Aorta (tissue), 5 donors: ENCODE data around the gene PLD5. TPM values are rescaled to one million over a fixed set of nuclear protein-coding genes. Genes with fewer than 3 reads are reported as not detected.

Experiments used
- ATAC-seq: fragments of 200-7000 bp; cut with Tn5 transposase; one replicate; pipeline ENCODE4 v1.9.1; 2022; ENCODE audit warnings: moderate library complexity; ENCODE audit not compliant: low FRiP score
- DNase-seq, 2 donors: peaks; one replicate each; pipeline ENCODE4 v3.0.0-alpha.2; 2020
- H3K27ac ChIP-seq, 2 donors: one replicate each; pipeline ENCODE4 v1.5.1; 2013; ENCODE audit warnings: low read length in 2 of 2, mild to moderate bottlenecking in 2 of 2, moderate library complexity in 2 of 2, control low read depth in 1 of 2, inconsistent platforms in 1 of 2, low read depth in 1 of 2
- H3K27me3 ChIP-seq, 2 donors: one replicate each; pipeline ENCODE4 v1.6.1; 2013; ENCODE audit warnings: control low read depth in 1 of 2, low read length in 1 of 2, mild to moderate bottlenecking in 1 of 2, moderate library complexity in 1 of 2; ENCODE audit not compliant: insufficient read depth in 2 of 2, control insufficient read depth in 1 of 2
- H3K36me3 ChIP-seq, 2 donors: one replicate each; pipeline ENCODE4 v1.6.1; 2013; ENCODE audit warnings: control low read depth in 1 of 2, low read length in 1 of 2, mild to moderate bottlenecking in 1 of 2; ENCODE audit not compliant: insufficient read depth in 2 of 2, control insufficient read depth in 1 of 2
- H3K4me1 ChIP-seq, 2 donors: one replicate each; pipeline ENCODE4 v1.6.1; 2013; ENCODE audit warnings: low read length in 2 of 2, control low read depth in 1 of 2, mild to moderate bottlenecking in 1 of 2, moderate library complexity in 1 of 2; ENCODE audit not compliant: insufficient read depth in 2 of 2, control insufficient read depth in 1 of 2
- H3K4me3 ChIP-seq, 2 donors: one replicate each; pipeline ENCODE4 v1.5.1; 2013; ENCODE audit warnings: low read length in 2 of 2, control low read depth in 1 of 2, mild to moderate bottlenecking in 1 of 2
- H3K9me3 ChIP-seq: one replicate; pipeline ENCODE4 v1.6.1; 2013; ENCODE audit warnings: mild to moderate bottlenecking, low read length; ENCODE audit not compliant: control insufficient read depth
- WGBS, 2 donors: extraction: QIAGEN DNeasy Blood & Tissue Kit; methylation state at CpG; one replicate each; pipeline ENCODE4 v1.1.7; 2013; 5-methylcytosine and 5-hydroxymethylcytosine counted together
- intact Hi-C, 2 donors: fragments of 100-400 bp; cut with DNase I; formaldehyde crosslinking; loops; one replicate each; pipeline versions ENCODE4 v1.14.2 to v1.15.0; 2022
- long read RNA-seq, 2 donors: library from polyadenylated mRNA; unstranded; transcript quantifications; one replicate each; pipeline ENCODE4 v2.0.0, GENCODE V29; 2020 to 2021
- polyA plus RNA-seq, 2 donors: library from polyadenylated mRNA; stranded (reverse); fragments of 200-250 nt; gene quantifications; one replicate each; pipeline ENCODE4 v1.2.3, GENCODE V29; 2013
- total RNA-seq, 2 donors: library from RNA; stranded (reverse); fragmentation: NEBNext Ultra II Directional; extraction: Animal tissue kit (Norgen Biotek cat#: 25700); gene quantifications; one replicate each; pipeline ENCODE4 v1.2.1, GENCODE V29; 2021
- donor health status: healthy with polysubstance abuse.
- donor health status: Bipolar disorder and iron deficiency.
- donor health status: DM: no; HTN: no; CAD: no.
- donor health status: DM: no; HTN: no; CAD: no.
- donor health status: DM: yes; HTN: yes; CAD: no.

PLD5 gene
- total RNA-seq (10 to 100 TPM in 1 of 2 donors, 1 to 10 TPM in 1; 9.2 to 18.1 TPM), polyA plus RNA-seq (10 to 100 TPM in 1 of 2 donors, 1 to 10 TPM in 1; 4.5 to 11.0 TPM)
- long read RNA-seq, donor 1, full-length matches to known transcripts, result 8 of 22 reads
- long read RNA-seq, donor 1, partial matches to known transcripts, result 1 of 22 reads
- long read RNA-seq, donor 1, other reads (novel, unspliced or antisense), result 13 of 22 reads
- long read RNA-seq, donor 2, partial matches to known transcripts, result 0 of 6 reads
- long read RNA-seq, donor 2, other reads (novel, unspliced or antisense), result 6 of 6 reads

GRCh38 chr1:242524571-242525359 lies at the start of gene PLD5:
PLD5 (minus strand) TSS chr1:242524697.
- intact Hi-C loops, result loop anchor here (5.0 to 10.0 kb wide), 2 partner anchors 50 to 57 kb away; no protein-coding TSS in a partner anchor
- WGBS, 2 donors, result 0 to 1% methylated on average over 48 to 77 of the region's 77 CpGs
- no peaks in the 10 kb centered on the region for H3K27me3 ChIP-seq
- peak within 1 kb of the TSS in 1 of 2 donors; percentile 9 for H3K27ac ChIP-seq
- peaks cover 0 to 1% of the 10 kb centered on the region in 2 donors for H3K4me1 ChIP-seq
- H3K4me3 ChIP-seq, result peak within 1 kb of the TSS; percentile 72 to 74
- DNase-seq (peak; percentile 43 to 79), ATAC-seq (peak; percentile 52)
- H3K36me3 ChIP-seq, result no peaks in the 10 kb centered on the region
- H3K9me3 ChIP-seq, result no peaks in the 10 kb centered on the region

GRCh38 chr1:242569867-242570266 lies 45.4 kb upstream of the PLD5 start:
- no peaks in the 10 kb centered on the region for H3K27me3 ChIP-seq
- H3K36me3 ChIP-seq, result peaks cover 0 to 4% of the 10 kb centered on the region in 2 donors
- no peak overlapping the region for H3K4me3 ChIP-seq
- 79 to 92% methylated on average over 1 of the region's 1 CpG for WGBS, 2 donors
- ATAC-seq (no peak), DNase-seq (no peak)
- intact Hi-C loops, result no loop called here
- H3K27ac ChIP-seq, result no peak overlapping the region
- H3K4me1 ChIP-seq, result no peaks in the 10 kb centered on the region
- peaks cover 1% of the 10 kb centered on the region for H3K9me3 ChIP-seq

- peaks cover 1% of the 10 kb centered on the region for H3K9me3 ChIP-seq
Measured at GRCh38 chr1:242568666-242569065, 44.2 kb upstream of the PLD5 start.

GRCh38 chr1:242567596-242567995 lies 43.1 kb upstream of the PLD5 start:
- DNase-seq (no peak), ATAC-seq (no peak)
- intact Hi-C loops, result no loop called here
- H3K4me1 ChIP-seq, result no peaks in the 10 kb centered on the region
- H3K9me3 ChIP-seq, result peaks cover 3% of the 10 kb centered on the region
- H3K27me3 ChIP-seq, result no peaks in the 10 kb centered on the region
- no peak overlapping the region for H3K4me3 ChIP-seq
- 18 to 29% methylated on average over 3 of the region's 3 CpGs for WGBS, 2 donors
- no peak overlapping the region for H3K27ac ChIP-seq
- H3K36me3 ChIP-seq, result peaks cover 0 to 4% of the 10 kb centered on the region in 2 donors

More at GRCh38 chr1:242568666-242569065, 44.2 kb upstream of the PLD5 start:
- ATAC-seq, result no peak
- H3K27me3 ChIP-seq, result no peaks in the 10 kb centered on the region
- H3K4me1 ChIP-seq, result no peaks in the 10 kb centered on the region
- intact Hi-C loops, result no loop called here
- WGBS, 2 donors, result 85 to 88% methylated on average over 9 of the region's 9 CpGs
- H3K4me3 ChIP-seq, result no peak overlapping the region
- DNase-seq, result no peak
- H3K36me3 ChIP-seq, result peaks cover 0 to 4% of the 10 kb centered on the region in 2 donors
- H3K27ac ChIP-seq, result no peak overlapping the region

- Histone ChIP-seq H3K27ac (no peak overlapping the region), H3K4me3 (no peak overlapping the region), H3K9me3 (no peaks in the 10 kb centered on the region), H3K27me3 (no peaks in the 10 kb centered on the region), H3K36me3 (no peaks in the 10 kb centered on the region), H3K4me1 (no peaks in the 10 kb centered on the region)
- ATAC-seq (no peak), DNase-seq (no peak)
- intact Hi-C loops, result no loop called here
- 58 to 67% methylated on average over 5 of the region's 5 CpGs for WGBS, 2 donors
Measured at GRCh38 chr1:242556759-242557158, 32.3 kb upstream of the PLD5 start.

- intact Hi-C loops, result no loop called here
- Histone ChIP-seq H3K4me1 (no peaks in the 10 kb centered on the region), H3K9me3 (no peaks in the 10 kb centered on the region), H3K36me3 (no peaks in the 10 kb centered on the region), H3K27ac (no peak overlapping the region), H3K27me3 (no peaks in the 10 kb centered on the region), H3K4me3 (no peak overlapping the region)
- no peak for DNase-seq
- ATAC-seq, result no peak
Measured at GRCh38 chr1:242556276-242556675, 31.8 kb upstream of the PLD5 start.

GRCh38 chr1:242554577-242554976 lies 30.1 kb upstream of the PLD5 start:
- WGBS, 2 donors, result 75 to 82% methylated on average over 6 of the region's 6 CpGs
- H3K9me3 ChIP-seq, result no peaks in the 10 kb centered on the region
- DNase-seq (no peak), ATAC-seq (no peak)
- intact Hi-C loops, result no loop called here
- no peak overlapping the region for H3K4me3 ChIP-seq
- H3K27ac ChIP-seq, result no peak overlapping the region
- H3K27me3 ChIP-seq, result no peaks in the 10 kb centered on the region
- no peaks in the 10 kb centered on the region for H3K36me3 ChIP-seq
- no peaks in the 10 kb centered on the region for H3K4me1 ChIP-seq

GRCh38 chr1:242546849-242547729 lies 22.6 kb upstream of the PLD5 start:
- DNase-seq (no peak), ATAC-seq (no peak)
- 66 to 69% methylated on average over 6 of the region's 6 CpGs for WGBS, 2 donors
- Histone ChIP-seq H3K4me3 (no peak overlapping the region), H3K9me3 (no peaks in the 10 kb centered on the region), H3K27me3 (no peaks in the 10 kb centered on the region), H3K4me1 (no peaks in the 10 kb centered on the region), H3K27ac (no peak overlapping the region), H3K36me3 (no peaks in the 10 kb centered on the region)
- intact Hi-C loops, result no loop called here
